A673 (cell line): ENCODE data around the gene INHBB. TPM values are rescaled to one million over a fixed set of nuclear protein-coding genes. Genes with fewer than 3 reads are reported as not detected.

ENCODE experiments used
- BruUV-seq: library from RNA; stranded (reverse); fragments of 400-500 nt; replicated peaks from 2 replicates; lab custom pipeline; 2021; lab: Mats Ljungman, UMichigan
- CTCF ChIA-PET: fragments of 300-600 bp; sonication (Branson Sonifier 250); formaldehyde crosslinking; loops from one replicate; lab custom pipeline; 2022; ENCODE audit warnings: antibody characterized with exemption; lab: Charles Lee
- POLR2A ChIA-PET: fragments of 300-600 bp; sonication (Branson Sonifier 250); formaldehyde crosslinking; loops from one replicate; lab custom pipeline; 2022; ENCODE audit warnings: antibody characterized with exemption; ENCODE audit not compliant: low non-redundant PET; lab: Charles Lee
- DNase-seq: peaks from one replicate; pipeline ENCODE4 v3.0.0-alpha.2; 2015; ENCODE audit warnings: low spot score
- H3K27ac ChIP-seq: fragments of 200-600 bp; sonication (generic); 2 replicates; pipeline ENCODE4 v1.5.1; 2016; ENCODE audit warnings: mixed run types, low read depth, mild to moderate bottlenecking, mixed read lengths, antibody characterized with exemption, low read length; ENCODE audit not compliant: poor library complexity, severe bottlenecking
- H3K27me3 ChIP-seq: fragments of 200-600 bp; sonication (generic); replicated peaks from 2 replicates; pipeline ENCODE4 v1.6.1; 2017; ENCODE audit warnings: mixed run types, low read depth, mild to moderate bottlenecking, mixed read lengths, antibody characterized with exemption, low read length; ENCODE audit not compliant: insufficient read depth, poor library complexity
- H3K36me3 ChIP-seq: fragments of 200-600 bp; sonication (generic); 2 replicates; pipeline ENCODE4 v1.6.1; 2016; ENCODE audit warnings: mixed run types, mild to moderate bottlenecking, mixed read lengths, antibody characterized with exemption, low read length; ENCODE audit not compliant: insufficient read depth, poor library complexity, severe bottlenecking
- H3K4me1 ChIP-seq: fragments of 200-600 bp; sonication (generic); 2 replicates; pipeline ENCODE4 v1.6.1; 2017; ENCODE audit warnings: mixed run types, mild to moderate bottlenecking, mixed read lengths, antibody characterized with exemption, low read length; ENCODE audit not compliant: insufficient read depth, poor library complexity, severe bottlenecking
- H3K4me3 ChIP-seq: fragments of 200-600 bp; sonication (generic); 2 replicates; pipeline ENCODE4 v1.5.1; 2016; ENCODE audit warnings: low read depth, mixed run types, mild to moderate bottlenecking, mixed read lengths, low read length; ENCODE audit not compliant: poor library complexity, severe bottlenecking
- H3K9me3 ChIP-seq: fragments of 200-600 bp; sonication (generic); 2 replicates; pipeline ENCODE4 v1.6.1; 2016; ENCODE audit warnings: mixed run types, low read depth, mild to moderate bottlenecking, mixed read lengths, antibody characterized with exemption, low read length; ENCODE audit not compliant: poor library complexity, severe bottlenecking
- EZH2 ChIP-seq: fragments of 200-600 bp; sonication (generic); IDR thresholded peaks from 2 replicates; pipeline ENCODE4 v1.6.1; 2017; ENCODE audit warnings: borderline replicate concordance, low read depth, mild to moderate bottlenecking, mixed read lengths, antibody characterized with exemption, low read length; ENCODE audit not compliant: poor library complexity, severe bottlenecking
- intact Hi-C: fragments of 100-400 bp; cut with micrococcal nuclease; formaldehyde crosslinking; loops from one replicate; pipeline ENCODE4 v1.10.0; 2022; ENCODE audit not compliant: unreplicated experiment
- total RNA-seq: library from RNA; stranded (reverse); gene quantifications from 2 replicates; pipeline ENCODE4 v1.2.3, GENCODE V29; 2021
- TF ChIP-seq, protein P1 (sequence below): fragments of 300-800, 200-600 bp; sonication (generic); conservative IDR thresholded peaks from 2 replicates; pipeline ENCODE4 v1.5.1; 2017; ENCODE audit warnings: low read depth, mild to moderate bottlenecking, antibody characterized with exemption, low read length, moderate library complexity, mixed read lengths

INHBB gene
- total RNA-seq, 1 experiment from 2014 or later, result 0.09 TPM

DNA sequence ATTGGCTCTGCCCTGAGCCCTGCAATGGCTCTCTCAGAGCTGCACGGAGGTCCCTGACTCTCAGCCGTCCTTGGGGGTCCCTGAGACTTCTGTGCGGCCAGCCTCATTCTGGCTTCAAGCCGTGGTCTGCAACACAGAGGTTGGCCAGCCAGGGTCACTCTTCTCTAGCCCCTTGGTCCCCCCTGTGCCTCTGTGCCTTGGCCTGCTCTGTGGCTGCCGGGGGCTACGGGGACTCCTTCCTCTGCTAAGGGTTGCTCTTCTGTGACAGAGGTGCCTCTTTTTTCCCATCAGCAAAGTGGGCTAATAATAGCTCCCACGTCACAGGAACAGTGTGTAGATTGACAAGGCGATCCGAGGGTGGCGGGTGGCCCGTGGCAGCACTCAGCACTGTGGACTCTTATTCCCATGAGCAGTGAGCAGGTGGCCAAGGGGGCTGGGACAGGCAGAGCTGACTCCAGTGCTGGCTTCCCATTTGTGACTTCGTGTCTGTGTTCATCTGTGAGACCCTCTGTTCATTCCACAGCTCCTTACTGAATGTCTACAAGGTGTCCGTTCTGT lies 19.4 kb downstream of the INHBB start:
- CTCF ChIA-PET, result no interaction called here
- DNase-seq, result no peak
- H3K9me3 ChIP-seq, result no peaks in the 10 kb centered on the region
- POLR2A ChIA-PET, result no interaction called here
- no TSS peak for BruUV-seq
- no peak for TF ChIP-seq EZH2
- TF ChIP-seq, protein P1, sequence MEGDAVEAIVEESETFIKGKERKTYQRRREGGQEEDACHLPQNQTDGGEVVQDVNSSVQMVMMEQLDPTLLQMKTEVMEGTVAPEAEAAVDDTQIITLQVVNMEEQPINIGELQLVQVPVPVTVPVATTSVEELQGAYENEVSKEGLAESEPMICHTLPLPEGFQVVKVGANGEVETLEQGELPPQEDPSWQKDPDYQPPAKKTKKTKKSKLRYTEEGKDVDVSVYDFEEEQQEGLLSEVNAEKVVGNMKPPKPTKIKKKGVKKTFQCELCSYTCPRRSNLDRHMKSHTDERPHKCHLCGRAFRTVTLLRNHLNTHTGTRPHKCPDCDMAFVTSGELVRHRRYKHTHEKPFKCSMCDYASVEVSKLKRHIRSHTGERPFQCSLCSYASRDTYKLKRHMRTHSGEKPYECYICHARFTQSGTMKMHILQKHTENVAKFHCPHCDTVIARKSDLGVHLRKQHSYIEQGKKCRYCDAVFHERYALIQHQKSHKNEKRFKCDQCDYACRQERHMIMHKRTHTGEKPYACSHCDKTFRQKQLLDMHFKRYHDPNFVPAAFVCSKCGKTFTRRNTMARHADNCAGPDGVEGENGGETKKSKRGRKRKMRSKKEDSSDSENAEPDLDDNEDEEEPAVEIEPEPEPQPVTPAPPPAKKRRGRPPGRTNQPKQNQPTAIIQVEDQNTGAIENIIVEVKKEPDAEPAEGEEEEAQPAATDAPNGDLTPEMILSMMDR, result no peak
- no peaks in the 10 kb centered on the region for H3K27me3 ChIP-seq
- H3K36me3 ChIP-seq, result no peaks in the 10 kb centered on the region
- no peak overlapping the region for H3K27ac ChIP-seq
- no peaks in the 10 kb centered on the region for H3K4me1 ChIP-seq
- H3K4me3 ChIP-seq, result no peak overlapping the region
- intact Hi-C loops, result no loop called here

DNA sequence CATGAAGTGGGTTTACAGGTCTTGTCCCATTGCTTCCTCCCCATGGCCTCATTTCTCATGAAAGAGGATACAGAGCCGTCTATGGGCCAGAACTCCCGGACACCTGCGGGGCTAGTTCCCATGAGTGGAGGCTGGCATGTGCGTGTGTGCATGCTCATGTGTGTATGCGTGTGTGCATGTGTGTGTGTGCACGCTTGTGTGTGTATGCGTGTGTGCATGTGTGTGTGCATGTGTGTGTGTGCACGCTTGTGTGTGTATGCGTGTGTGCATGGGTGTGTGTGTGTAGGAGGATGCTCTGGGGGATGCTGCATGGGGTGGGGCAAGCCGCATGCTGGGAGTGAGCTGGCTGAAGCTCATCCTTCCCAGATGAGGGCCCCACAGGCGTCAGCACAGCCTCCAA lies 20.8 kb downstream of the INHBB start:
- H3K27ac ChIP-seq, result no peak overlapping the region
- H3K9me3 ChIP-seq, result no peaks in the 10 kb centered on the region
- no TSS peak for BruUV-seq
- H3K27me3 ChIP-seq, result no peaks in the 10 kb centered on the region
- no peaks in the 10 kb centered on the region for H3K36me3 ChIP-seq
- no peaks in the 10 kb centered on the region for H3K4me1 ChIP-seq
- no peak overlapping the region for H3K4me3 ChIP-seq
- no peak for DNase-seq
- TF ChIP-seq EZH2, result no peak
- TF ChIP-seq, protein P1, result no peak
- intact Hi-C loops, result no loop called here
- ChIA-PET CTCF (no interaction called here), POLR2A (no interaction called here)

DNA sequence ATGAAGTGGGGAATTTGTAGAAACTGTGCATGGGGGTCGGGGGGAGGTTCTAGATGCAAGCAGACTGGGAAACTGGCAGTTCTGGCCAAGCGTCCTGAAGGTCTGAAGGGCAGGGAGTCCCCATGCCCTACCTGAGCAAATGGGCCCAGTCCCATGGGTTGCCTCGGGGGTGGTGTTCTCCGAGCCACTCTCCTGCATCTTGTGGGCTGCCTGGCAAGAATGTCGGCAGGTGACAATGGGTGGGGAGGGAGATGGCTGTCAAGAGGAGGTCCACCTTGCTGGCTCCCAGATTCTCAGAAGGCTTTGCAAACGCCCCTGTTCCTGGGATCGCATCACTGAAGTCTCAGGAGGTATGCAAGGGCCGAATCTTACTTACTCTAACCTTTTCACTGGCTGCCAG lies 21.3 kb downstream of the INHBB start:
- BruUV-seq, result no TSS peak
- POLR2A ChIA-PET, result no interaction called here
- intact Hi-C loops, result no loop called here
- Histone ChIP-seq H3K36me3 (no peaks in the 10 kb centered on the region), H3K9me3 (no peaks in the 10 kb centered on the region), H3K4me3 (no peak overlapping the region), H3K27me3 (no peaks in the 10 kb centered on the region), H3K4me1 (no peaks in the 10 kb centered on the region), H3K27ac (no peak overlapping the region)
- CTCF ChIA-PET, result no interaction called here
- TF ChIP-seq EZH2, result no peak
- TF ChIP-seq, protein P1, result no peak
- DNase-seq, result no peak
